ENCODE results near the gene IQCH.

The IQCH gene

GRCh38 chr15:67505675-67506572 lies 251.3 kb downstream of the IQCH start:
- DNase-seq (ENCODE audit: low spot score) = no peak

GRCh38 chr15:67506775-67507747 lies 252.5 kb downstream of the IQCH start:
- DNase-seq (ENCODE audit: low spot score) = no peak

GRCh38 chr15:67508407-67508806 lies 253.8 kb downstream of the IQCH start:
- no peak for DNase-seq (ENCODE audit: low spot score)

GRCh38 chr15:67509918-67510317 lies 255.3 kb downstream of the IQCH start:
- no peak for DNase-seq (ENCODE audit: low spot score)

GRCh38 chr15:67510597-67511190 lies 256.1 kb downstream of the IQCH start:
- no peak for DNase-seq (ENCODE audit: low spot score)

GRCh38 chr15:67511606-67512005 lies 257.0 kb downstream of the IQCH start:
- no peak for DNase-seq (ENCODE audit: low spot score)

GRCh38 chr15:67512140-67512539 lies 257.6 kb downstream of the IQCH start:
- no peak for DNase-seq (ENCODE audit: low spot score)

- DNase-seq (ENCODE audit: low spot score) = no peak
These were observed 258.5 kb downstream of the IQCH start for GRCh38 chr15:67512933-67513714.

GRCh38 chr15:67515090-67515489 lies 260.5 kb downstream of the IQCH start:
- DNase-seq (ENCODE audit: low spot score) = no peak

GRCh38 chr15:67515557-67515956 lies 261.0 kb downstream of the IQCH start:
- DNase-seq (ENCODE audit: low spot score) = no peak

- no peak for DNase-seq (ENCODE audit: low spot score)
These were observed 265.9 kb downstream of the IQCH start for GRCh38 chr15:67520321-67521028.

GRCh38 chr15:67521029-67521782 lies 266.6 kb downstream of the IQCH start, which contains the start of gene C15orf61:
Gene C15orf61 (plus strand): TSS chr15:67521131. CDS start chr15:67521249, 118 bp downstream.
- DNase-seq (ENCODE audit: low spot score) = peak; percentile 98

GRCh38 chr15:67521783-67522568 lies 267.4 kb downstream of the IQCH start:
- DNase-seq (ENCODE audit: low spot score) = no peak

- no peak for DNase-seq (ENCODE audit: low spot score)
These were observed 268.7 kb downstream of the IQCH start for GRCh38 chr15:67523330-67523729.

GRCh38 chr15:67524235-67524634 lies 269.6 kb downstream of the IQCH start:
- no peak for DNase-seq (ENCODE audit: low spot score)

- DNase-seq (ENCODE audit: low spot score) = no peak
These were observed 273.9 kb downstream of the IQCH start for GRCh38 chr15:67528513-67528912.

- DNase-seq (ENCODE audit: low spot score) = no peak
These were observed 276.9 kb downstream of the IQCH start for GRCh38 chr15:67531379-67531914.

- DNase-seq (ENCODE audit: low spot score) = no peak
These were observed 279.3 kb downstream of the IQCH start for GRCh38 chr15:67533873-67534272.

GRCh38 chr15:67534360-67534759 lies 279.8 kb downstream of the IQCH start:
- DNase-seq (ENCODE audit: low spot score) = no peak

Measured in HuH-7 (cell line).